HG02870 (cell line): Measurements from ENCODE around the gene SRL.

ENCODE experiments used
- ATAC-seq: cut with Tn5 transposase; IDR thresholded peaks from one replicate; pipeline ENCODE4 v1.9.1; 2021; ENCODE audit warnings: mild to moderate bottlenecking, moderate library complexity; ENCODE audit not compliant: unreplicated experiment

The SRL gene

GRCh38 chr16:4241928-4242283 lies at the start of gene SRL:
Gene SRL (minus strand): TSS chr16:4242080. CDS start chr16:4242067, 13 bp downstream.
- ATAC-seq, result no peak

- no peak for ATAC-seq
Measured at GRCh38 chr16:4290236-4290830, 48.5 kb upstream of the SRL start.

GRCh38 chr16:4288148-4288921 lies 46.5 kb upstream of the SRL start:
- no peak for ATAC-seq

GRCh38 chr16:4285167-4285566 lies 43.3 kb upstream of the SRL start:
- no peak for ATAC-seq

- no peak for ATAC-seq
Measured at GRCh38 chr16:4283939-4284338, 42.1 kb upstream of the SRL start.

GRCh38 chr16:4283441-4283840 lies 41.6 kb upstream of the SRL start:
- no peak for ATAC-seq

- no peak for ATAC-seq
Measured at GRCh38 chr16:4280625-4281024, 38.7 kb upstream of the SRL start.

- ATAC-seq, result no peak
Measured at GRCh38 chr16:4277987-4278513, 36.2 kb upstream of the SRL start.

GRCh38 chr16:4275861-4276260 lies 34.0 kb upstream of the SRL start:
- ATAC-seq, result no peak

- no peak for ATAC-seq
Measured at GRCh38 chr16:4273858-4274311, 32.0 kb upstream of the SRL start.

GRCh38 chr16:4272114-4272956 lies 30.5 kb upstream of the SRL start:
- ATAC-seq, result peak; percentile 7

GRCh38 chr16:4271176-4272113 lies 29.6 kb upstream of the SRL start:
- peak; percentile 77 for ATAC-seq

- ATAC-seq, result no peak
Measured at GRCh38 chr16:4270595-4270994, 28.7 kb upstream of the SRL start.

GRCh38 chr16:4270091-4270490 lies 28.2 kb upstream of the SRL start:
- no peak for ATAC-seq

GRCh38 chr16:4266372-4266771 lies 24.5 kb upstream of the SRL start:
- ATAC-seq, result no peak

- ATAC-seq, result no peak
Measured at GRCh38 chr16:4265676-4266075, 23.8 kb upstream of the SRL start.

GRCh38 chr16:4264546-4264945 lies 22.7 kb upstream of the SRL start:
- ATAC-seq, result no peak

- ATAC-seq, result no peak
Measured at GRCh38 chr16:4263504-4264436, 21.9 kb upstream of the SRL start.

GRCh38 chr16:4262303-4262835 lies 20.5 kb upstream of the SRL start:
- no peak for ATAC-seq
